Endothelial cell (in vitro differentiated cells): Measurements from ENCODE around the gene FAM13C. TPM values are rescaled to one million over a fixed set of nuclear protein-coding genes. Genes with fewer than 3 reads are reported as not detected.

ENCODE experiments used
- DNase-seq: peaks from one replicate; pipeline ENCODE4 v3.0.0; 2021; ENCODE audit warnings: low spot score
- H3K27ac Mint-ChIP-seq: one replicate; pipeline ENCODE4 v1.8.0; 2021; ENCODE audit warnings: mixed read lengths, inconsistent platforms; ENCODE audit not compliant: unreplicated experiment
- H3K27me3 Mint-ChIP-seq: one replicate; pipeline ENCODE4 v1.8.0; 2021; ENCODE audit warnings: mild to moderate bottlenecking, moderate library complexity, mixed read lengths, inconsistent platforms; ENCODE audit not compliant: unreplicated experiment
- H3K36me3 Mint-ChIP-seq: one replicate; pipeline ENCODE4 v1.8.0; 2021; ENCODE audit warnings: mild to moderate bottlenecking, low read depth, mixed read lengths, inconsistent platforms; ENCODE audit not compliant: unreplicated experiment
- H3K4me1 Mint-ChIP-seq: one replicate; pipeline ENCODE4 v1.8.0; 2021; ENCODE audit warnings: mild to moderate bottlenecking, mixed read lengths, inconsistent platforms; ENCODE audit not compliant: unreplicated experiment
- H3K4me3 Mint-ChIP-seq: one replicate; pipeline ENCODE4 v1.8.0; 2021; ENCODE audit warnings: mild to moderate bottlenecking, mixed read lengths, inconsistent platforms; ENCODE audit not compliant: unreplicated experiment
- H3K9me3 Mint-ChIP-seq: one replicate; pipeline ENCODE4 v1.8.0; 2021; ENCODE audit warnings: mixed read lengths, inconsistent platforms; ENCODE audit not compliant: unreplicated experiment
- total RNA-seq: library from RNA; stranded (reverse); fragmentation: NEBNext Ultra II Directional; extraction: Animal tissue kit (Norgen Biotek cat#: 25700); gene quantifications from one replicate; pipeline ENCODE4 v1.2.1, GENCODE V29; 2021; ENCODE audit not compliant: unreplicated experiment
- TF ChIP-seq, protein P1 (sequence below): fragments of 200-600 bp; sonication (generic); IDR thresholded peaks from one replicate; pipeline ENCODE4 v1.5.0; 2021; ENCODE audit warnings: antibody characterized with exemption; ENCODE audit not compliant: unreplicated experiment

FAM13C gene
- total RNA-seq, 1 donor from 2014 or later = 57.9 TPM

DNA sequence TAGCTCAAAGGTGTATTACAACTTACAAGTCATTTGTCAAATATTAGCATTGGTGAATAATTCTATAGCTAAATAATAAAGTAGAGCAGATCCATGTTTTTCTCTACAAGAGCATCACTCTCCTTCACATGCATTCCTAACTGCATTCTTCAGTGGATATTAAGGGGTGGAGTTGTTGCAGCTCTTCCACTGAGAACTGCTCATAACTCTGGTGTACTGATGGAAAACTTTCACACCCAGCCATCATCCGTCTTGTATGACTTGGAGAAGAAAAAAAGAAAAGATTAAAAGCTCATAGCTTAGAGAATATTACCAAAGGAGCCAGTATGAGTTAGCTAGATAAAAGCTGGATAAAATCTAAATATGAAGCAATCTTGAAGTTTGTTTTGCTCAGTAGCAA, 10.2 kb upstream of the FAM13C start:
- no peaks in the 10 kb centered on the region for H3K27me3 Mint-ChIP-seq
- TF ChIP-seq, protein P1, sequence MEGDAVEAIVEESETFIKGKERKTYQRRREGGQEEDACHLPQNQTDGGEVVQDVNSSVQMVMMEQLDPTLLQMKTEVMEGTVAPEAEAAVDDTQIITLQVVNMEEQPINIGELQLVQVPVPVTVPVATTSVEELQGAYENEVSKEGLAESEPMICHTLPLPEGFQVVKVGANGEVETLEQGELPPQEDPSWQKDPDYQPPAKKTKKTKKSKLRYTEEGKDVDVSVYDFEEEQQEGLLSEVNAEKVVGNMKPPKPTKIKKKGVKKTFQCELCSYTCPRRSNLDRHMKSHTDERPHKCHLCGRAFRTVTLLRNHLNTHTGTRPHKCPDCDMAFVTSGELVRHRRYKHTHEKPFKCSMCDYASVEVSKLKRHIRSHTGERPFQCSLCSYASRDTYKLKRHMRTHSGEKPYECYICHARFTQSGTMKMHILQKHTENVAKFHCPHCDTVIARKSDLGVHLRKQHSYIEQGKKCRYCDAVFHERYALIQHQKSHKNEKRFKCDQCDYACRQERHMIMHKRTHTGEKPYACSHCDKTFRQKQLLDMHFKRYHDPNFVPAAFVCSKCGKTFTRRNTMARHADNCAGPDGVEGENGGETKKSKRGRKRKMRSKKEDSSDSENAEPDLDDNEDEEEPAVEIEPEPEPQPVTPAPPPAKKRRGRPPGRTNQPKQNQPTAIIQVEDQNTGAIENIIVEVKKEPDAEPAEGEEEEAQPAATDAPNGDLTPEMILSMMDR = no peak
- H3K27ac Mint-ChIP-seq = no peak overlapping the region
- H3K36me3 Mint-ChIP-seq = no peaks in the 10 kb centered on the region
- DNase-seq = no peak
- no peak overlapping the region for H3K4me3 Mint-ChIP-seq
- H3K9me3 Mint-ChIP-seq = no peaks in the 10 kb centered on the region
- peaks cover 5% of the 10 kb centered on the region for H3K4me1 Mint-ChIP-seq

DNA sequence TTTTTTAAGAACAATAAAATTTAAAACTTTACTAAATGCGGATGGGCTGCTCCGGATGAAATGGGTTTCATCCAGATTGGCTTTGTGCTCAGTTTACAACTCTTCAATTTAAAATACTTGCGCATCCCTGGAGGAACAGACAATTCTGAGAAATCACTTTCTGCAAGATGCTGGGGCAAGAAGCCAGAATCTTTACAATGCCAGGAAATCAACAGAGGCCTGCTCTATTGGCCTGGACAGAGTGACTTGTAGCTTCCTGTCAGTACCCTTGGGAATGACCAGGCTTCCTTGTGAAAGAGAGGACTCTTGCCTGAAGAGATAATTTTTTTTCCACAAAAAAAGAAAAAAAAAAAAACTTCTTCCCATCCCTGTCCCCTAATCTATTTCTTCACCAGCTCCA, 3.9 kb upstream of the FAM13C start:
- H3K4me3 Mint-ChIP-seq = no peak overlapping the region
- no peaks in the 10 kb centered on the region for H3K36me3 Mint-ChIP-seq
- peak; percentile 19 for DNase-seq
- TF ChIP-seq, protein P1 = no peak
- peak overlapping the region; percentile 77 for H3K27ac Mint-ChIP-seq
- H3K9me3 Mint-ChIP-seq = no peaks in the 10 kb centered on the region
- H3K27me3 Mint-ChIP-seq = no peaks in the 10 kb centered on the region
- peaks cover 30% of the 10 kb centered on the region for H3K4me1 Mint-ChIP-seq

- H3K4me1 Mint-ChIP-seq = peaks cover 49% of the 10 kb centered on the region
- no peaks in the 10 kb centered on the region for H3K27me3 Mint-ChIP-seq
- TF ChIP-seq, protein P1 = no peak
- peak overlapping the region; percentile 87 for H3K27ac Mint-ChIP-seq
- H3K4me3 Mint-ChIP-seq = peak overlapping the region; percentile 85
- no peaks in the 10 kb centered on the region for H3K9me3 Mint-ChIP-seq
- no peaks in the 10 kb centered on the region for H3K36me3 Mint-ChIP-seq
- no peak for DNase-seq
Measured at GRCh38 chr10:59363446-59363958, 1.2 kb upstream of the FAM13C start.

DNA sequence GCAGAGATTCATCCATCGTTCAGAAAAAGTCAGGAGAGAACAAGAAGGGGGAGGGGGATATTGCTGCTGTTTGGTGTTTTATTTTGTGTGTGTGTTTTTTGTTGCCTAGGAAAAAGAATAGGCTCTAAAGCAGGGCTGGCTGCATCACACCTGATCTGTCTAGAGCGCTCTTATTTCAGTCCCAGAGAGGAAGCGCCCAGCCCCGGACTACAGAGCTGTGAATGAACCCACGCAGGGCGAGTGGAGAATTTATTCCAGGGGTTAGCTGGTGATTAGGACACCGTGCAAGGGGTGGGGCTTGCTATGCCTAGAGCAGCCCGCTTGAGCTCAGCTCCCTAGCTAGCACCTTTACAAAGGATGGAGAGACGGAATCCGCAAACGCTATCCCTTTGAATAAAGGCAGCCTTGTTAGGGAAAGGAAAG, 621 bp upstream of the FAM13C start:
- TF ChIP-seq, protein P1 = no peak
- no peaks in the 10 kb centered on the region for H3K9me3 Mint-ChIP-seq
- H3K36me3 Mint-ChIP-seq = no peaks in the 10 kb centered on the region
- H3K4me1 Mint-ChIP-seq = peaks cover 51% of the 10 kb centered on the region
- peak overlapping the region; percentile 87 for H3K27ac Mint-ChIP-seq
- DNase-seq = peak; percentile 50
- H3K4me3 Mint-ChIP-seq = peak overlapping the region; percentile 85
- no peaks in the 10 kb centered on the region for H3K27me3 Mint-ChIP-seq

GRCh38 chr10:59361663-59362143, 646 bp downstream of the FAM13C start:
- no peaks in the 10 kb centered on the region for H3K9me3 Mint-ChIP-seq
- H3K27me3 Mint-ChIP-seq = no peaks in the 10 kb centered on the region
- H3K36me3 Mint-ChIP-seq = peaks cover 4% of the 10 kb centered on the region
- peak overlapping the region; percentile 81 for H3K27ac Mint-ChIP-seq
- TF ChIP-seq, protein P1 = no peak
- H3K4me3 Mint-ChIP-seq = peak overlapping the region; percentile 93
- H3K4me1 Mint-ChIP-seq = peaks cover 49% of the 10 kb centered on the region
- DNase-seq = no peak
